HepG2 (cell line): ENCODE results near the gene FOCAD. TPM values are rescaled to one million over a fixed set of nuclear protein-coding genes. Genes with fewer than 3 reads are reported as not detected.

Source experiments
- ATAC-seq: fragments of 200-7000 bp; cut with Tn5 transposase; 3 replicates; pipeline ENCODE4 v1.9.1; 2020; ENCODE audit warnings: mild to moderate bottlenecking, moderate library complexity
- BruUV-seq: library from RNA; stranded (reverse); fragments of 400-500 nt; replicated peaks from 2 replicates; lab custom pipeline; 2021; lab: Mats Ljungman, UMichigan
- CTCF ChIA-PET: fragments of 300-600 bp; formaldehyde crosslinking; extraction: SDS; loops from one replicate; lab custom pipeline; 2021; ENCODE audit warnings: low total read pairs, inconsistent platforms, low intra/inter-chr PET ratio; lab: Yijun Ruan, JAX
- POLR2A ChIA-PET: fragments of 350-600 bp; sonication (Branson Sonifier 250); formaldehyde crosslinking; loops from one replicate; lab custom pipeline; 2020; ENCODE audit warnings: antibody characterized with exemption, inconsistent platforms; lab: Yijun Ruan, JAX
- DNase-seq: peaks from one replicate; pipeline ENCODE4 v3.0.0-alpha.2; 2015; ENCODE audit warnings: low spot score
- FAIRE-seq: peaks from 3 replicates; lab custom pipeline; 2011; peaks lifted over from hg19 to GRCh38; lab: Jason Lieb, UNC
- H2AFZ ChIP-seq: one replicate; pipeline ENCODE4 v1.6.1; 2011; ENCODE audit warnings: low read length, inconsistent platforms
- H3K27ac ChIP-seq: fragments of 300-600 bp; 3 replicates; pipeline ENCODE4 v1.8.0; 2011; ENCODE audit warnings: mixed run types, mild to moderate bottlenecking, mixed read lengths, low read length, inconsistent platforms; ENCODE audit not compliant: insufficient read depth; ENCODE audit errors: extremely low read length
- H3K27me3 ChIP-seq, 2 experiments: fragments of 200-600 bp in 1 of 2; 2 replicates in 1 of 2; 3 replicates in 1 of 2; pipeline versions ENCODE4 v1.6.0 to v1.8.0; 2011; ENCODE audit warnings: low read length in 2 of 2, mild to moderate bottlenecking in 2 of 2, moderate library complexity in 2 of 2, inconsistent platforms in 1 of 2; ENCODE audit not compliant: insufficient read depth in 2 of 2, control insufficient read depth in 1 of 2
- H3K36me3 ChIP-seq, 2 experiments: fragments of 200-600 bp in 1 of 2; replicated peaks in 1 of 2; 2 replicates in 1 of 2; 3 replicates in 1 of 2; pipeline versions ENCODE4 v1.5.1 to v1.8.0; 2011; ENCODE audit warnings: low read length in 2 of 2, inconsistent platforms in 1 of 2; ENCODE audit not compliant: insufficient read depth in 2 of 2, control insufficient read depth in 1 of 2
- H3K4me1 ChIP-seq: 2 replicates; pipeline ENCODE4 v1.5.1; 2012; ENCODE audit warnings: low read length, inconsistent platforms; ENCODE audit not compliant: insufficient read depth
- H3K4me2 ChIP-seq: 2 replicates; pipeline ENCODE4 v1.6.0; 2011; ENCODE audit warnings: low read depth, low read length, inconsistent platforms
- H3K4me3 ChIP-seq, 3 experiments: fragments of 200-600 bp in 1 of 3; sonication (generic), shearing (Covaris generic) in 1 of 3; replicated peaks in 1 of 3; 2 replicates each; pipeline ENCODE4 v1.5.1; 2011 to 2016; ENCODE audit warnings: low read length in 3 of 3, inconsistent platforms in 2 of 3, low read depth in 2 of 3, mild to moderate bottlenecking in 2 of 3, control low read depth in 1 of 3, mixed read lengths in 1 of 3; ENCODE audit not compliant: insufficient read depth in 1 of 3
- H3K79me2 ChIP-seq: one replicate; pipeline ENCODE4 v1.6.1; 2011; ENCODE audit warnings: low read length, inconsistent platforms; ENCODE audit not compliant: insufficient read depth
- H3K9ac ChIP-seq: 2 replicates; pipeline ENCODE4 v1.6.0; 2011; ENCODE audit warnings: mild to moderate bottlenecking, low read depth, low read length, inconsistent platforms; ENCODE audit not compliant: insufficient read depth
- H3K9me3 ChIP-seq: 2 replicates; pipeline ENCODE4 v1.5.1; 2012; ENCODE audit warnings: mild to moderate bottlenecking, low read length
- H4K20me1 ChIP-seq: 2 replicates; pipeline ENCODE4 v1.6.0; 2011; ENCODE audit warnings: inconsistent platforms, mild to moderate bottlenecking, low read length, moderate library complexity; ENCODE audit not compliant: insufficient read depth
- AGO2 ChIP-seq: fragments of 200-400 bp; formaldehyde crosslinking; optimal IDR thresholded peaks from 2 replicates; pipeline ENCODE3; 2017; ENCODE audit warnings: mild to moderate bottlenecking, low read depth, low read length, moderate library complexity
- ARHGAP35 ChIP-seq: sonication (generic); formaldehyde crosslinking; IDR thresholded peaks from 2 replicates; pipeline ENCODE4 v1.9.0; 2022; ENCODE audit warnings: mild to moderate bottlenecking, inconsistent platforms, moderate library complexity, missing genetic modification reagents, borderline replicate concordance
- ARNT2 ChIP-seq: sonication (generic); formaldehyde crosslinking; IDR thresholded peaks from 2 replicates; pipeline ENCODE4 v1.8.0; 2022; ENCODE audit warnings: mild to moderate bottlenecking, low read depth, missing genetic modification reagents, moderate library complexity
- ESRRA ChIP-seq: sonication (generic); formaldehyde crosslinking; IDR thresholded peaks from 2 replicates; pipeline ENCODE4 v1.5.1; 2020; ENCODE audit warnings: mild to moderate bottlenecking, low read depth, missing genetic modification reagents
- GFI1 ChIP-seq: sonication (generic); formaldehyde crosslinking; IDR thresholded peaks from 2 replicates; pipeline ENCODE4 v1.5.0; 2020; ENCODE audit warnings: missing genetic modification reagents, mild to moderate bottlenecking, borderline replicate concordance
- GMEB2 ChIP-seq: IDR thresholded peaks from 2 replicates; pipeline ENCODE4 v1.6.1; 2016; ENCODE audit warnings: missing biosample characterization, missing genetic modification reagents, low read depth
- JARID2 ChIP-seq: sonication (generic); formaldehyde crosslinking; IDR thresholded peaks from 2 replicates; pipeline ENCODE4 v1.8.1; 2023; ENCODE audit warnings: missing genetic modification reagents, inconsistent platforms; ENCODE audit not compliant: insufficient replicate concordance
- KDM3A ChIP-seq: IDR thresholded peaks from 2 replicates; pipeline ENCODE4 v1.6.1; 2018; ENCODE audit warnings: low read depth, missing compliant biosample characterization
- NR3C1 ChIP-seq: sonication (generic); formaldehyde crosslinking; IDR thresholded peaks from 2 replicates; pipeline ENCODE4 v1.4.0; 2020; ENCODE audit warnings: missing genetic modification reagents
- PITX1 ChIP-seq: sonication (generic); formaldehyde crosslinking; IDR thresholded peaks from 2 replicates; pipeline ENCODE4 v1.5.1; 2020; ENCODE audit warnings: mild to moderate bottlenecking, missing genetic modification reagents
- UBTF ChIP-seq: sonication (generic); formaldehyde crosslinking; IDR thresholded peaks from 2 replicates; pipeline ENCODE4 v1.4.0; 2020; ENCODE audit warnings: mild to moderate bottlenecking, missing genetic modification reagents
- ZBTB10 ChIP-seq: sonication (generic); formaldehyde crosslinking; IDR thresholded peaks from 2 replicates; pipeline ENCODE4 v1.4.0; 2020; ENCODE audit warnings: missing genetic modification reagents, borderline replicate concordance
- ZNF354B ChIP-seq: sonication (generic); formaldehyde crosslinking; IDR thresholded peaks from 2 replicates; pipeline ENCODE4 v1.8.0; 2022; ENCODE audit warnings: mild to moderate bottlenecking, missing genetic modification reagents
- ZNF484 ChIP-seq: sonication (generic); formaldehyde crosslinking; IDR thresholded peaks from 2 replicates; pipeline ENCODE4 v1.5.1; 2020; ENCODE audit warnings: mild to moderate bottlenecking, low read depth, missing genetic modification reagents, borderline replicate concordance
- ZSCAN25 ChIP-seq: sonication (generic); formaldehyde crosslinking; IDR thresholded peaks from 2 replicates; pipeline ENCODE4 v1.8.0; 2022; ENCODE audit warnings: mild to moderate bottlenecking, missing genetic modification reagents
- WGBS: methylation state at CpG from one replicate; pipeline ENCODE4 v1.1.6; 2017; ENCODE audit warnings: low lambda C conversion rate; 5-methylcytosine and 5-hydroxymethylcytosine counted together
- in situ Hi-C: cut with HindIII; loops from 2 replicates; pipeline ENCODE4 v1.10.0; 2017; ENCODE audit warnings: low pct_unique_long_range_greater_than_20kb; ENCODE audit not compliant: extremely low pct_ligation_motif_present
- intact Hi-C: fragments of 100-400 bp; cut with micrococcal nuclease; formaldehyde crosslinking; loops from one replicate; pipeline ENCODE4 v1.10.0; 2022; ENCODE audit not compliant: unreplicated experiment
- polyA plus RNA-seq, 8 experiments: library from polyadenylated mRNA; depleted of rRNA in 3 of 8; stranded (reverse) in 7 of 8; unstranded in 1 of 8; fragments of >200 nt; fragmentation: Illumina TruSeq in 4 of 8; extraction: Trizol in 4 of 8; gene quantifications; 2 replicates each; pipeline versions ENCODE4 v1.2.1 to v1.2.3, GENCODE V29; 2011 to 2016; ENCODE audit warnings: low read depth in 4 of 8, missing spikeins in 1 of 8, mixed read lengths in 1 of 8; ENCODE audit not compliant: insufficient read depth in 1 of 8
- total RNA-seq, 5 experiments: library from RNA; depleted of rRNA; stranded (reverse); fragments of >200 nt; fragmentation: Illumina TruSeq; extraction: Trizol; gene quantifications; 2 replicates each; pipeline ENCODE4 v1.2.3, GENCODE V29; 2016; ENCODE audit warnings: low read depth in 1 of 5

The FOCAD gene
- total and polyA plus RNA-seq, 2 of the 13 experiments (the other 11 are each of a cell fraction or from before 2014, with no cell fraction given): 18.0 to 31.1 TPM

DNA sequence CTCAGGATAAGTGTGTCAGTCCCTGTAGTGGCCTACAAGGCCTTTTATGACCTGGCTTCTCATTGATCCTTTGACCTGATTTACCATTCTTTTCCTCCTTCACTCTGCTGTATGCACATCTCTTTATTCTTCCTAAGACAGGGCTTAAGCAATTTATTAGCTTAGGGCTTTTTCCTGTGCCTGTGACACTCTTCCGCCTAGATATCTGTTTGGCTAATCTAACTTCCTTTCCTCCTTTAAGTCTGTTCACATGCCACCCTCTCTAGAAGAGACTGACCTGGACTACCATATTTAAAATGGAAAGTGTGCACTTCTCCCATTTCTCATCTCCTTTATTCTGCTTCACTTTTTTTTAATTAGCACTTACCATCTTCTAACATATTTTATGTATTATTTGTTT, 29.1 kb downstream of the FOCAD start (continued):
- no peak for TF ChIP-seq ZBTB10
- TF ChIP-seq ARNT2: no peak
- TF ChIP-seq ZNF484: no peak
- no peak for TF ChIP-seq GMEB2 (CRISPR knock-in tag)
- TF ChIP-seq KDM3A (CRISPR knock-in tag): no peak
- no peak for TF ChIP-seq NR3C1 (CRISPR knock-in tag)
- TF ChIP-seq PITX1 (CRISPR knock-in tag): no peak

- Histone ChIP-seq H2AFZ (no peak overlapping the region), H4K20me1 (no peaks in the 10 kb centered on the region), H3K9ac (no peak overlapping the region), H3K4me1 (no peaks in the 10 kb centered on the region), H3K27ac (no peak overlapping the region), H3K36me3 (peaks cover 1 to 8% of the 10 kb centered on the region in 2 experiments; a peak in 3 of 5 replicates), H3K79me2 (no peaks in the 10 kb centered on the region), H3K4me2 (no peak overlapping the region), H3K9me3 (no peaks in the 10 kb centered on the region), H3K4me3 (no peak overlapping the region), H3K27me3 (no peaks in the 10 kb centered on the region)
- FAIRE-seq: no peak
- TF ChIP-seq ARHGAP35 (CRISPR knock-in tag) (no peak), ZSCAN25 (CRISPR knock-in tag) (no peak), AGO2 (no peak), JARID2 (CRISPR knock-in tag) (no peak), UBTF (no peak), ZNF354B (CRISPR knock-in tag) (no peak), GFI1 (CRISPR knock-in tag) (no peak), ESRRA (no peak)
- no peak for ATAC-seq
- ChIA-PET POLR2A (no interaction called here), CTCF (no interaction called here)
- 97% methylated on average over 2 of the region's 2 CpGs for WGBS
- no peak for DNase-seq
- intact Hi-C loops: no loop called here
- in situ Hi-C loops: no loop called here
- no TSS peak for BruUV-seq
These were observed 30.7 kb downstream of the FOCAD start for GRCh38 chr9:20714442-20715415.
